ENCODE data around the gene ACTMAP.

- TF ChIP-seq CTCF (IDR thresholded peaks at IDR 0.05 in 2 of 3, conservative IDR thresholded peaks at IDR 0.05 in 1 of 3; ENCODE audit: borderline replicate concordance in 1 of 3, insufficient read depth in 1 of 3, low read depth in 2 of 3, low read length in 2 of 3) (no peak), RAD21 (IDR thresholded peaks at IDR 0.05; ENCODE audit: low read depth) (no peak), POLR2A (IDR thresholded peaks at IDR 0.05; ENCODE audit: borderline replicate concordance, extremely low read depth, insufficient read depth, insufficient read length) (no peak), ZFX (IDR thresholded peaks at IDR 0.05) (no peak), POLR2AphosphoS5 (IDR thresholded peaks at IDR 0.05; ENCODE audit: low read depth, low read length) (no peak), MAX (IDR thresholded peaks at IDR 0.05) (no peak)
- TF ChIP-seq, protein P1, sequence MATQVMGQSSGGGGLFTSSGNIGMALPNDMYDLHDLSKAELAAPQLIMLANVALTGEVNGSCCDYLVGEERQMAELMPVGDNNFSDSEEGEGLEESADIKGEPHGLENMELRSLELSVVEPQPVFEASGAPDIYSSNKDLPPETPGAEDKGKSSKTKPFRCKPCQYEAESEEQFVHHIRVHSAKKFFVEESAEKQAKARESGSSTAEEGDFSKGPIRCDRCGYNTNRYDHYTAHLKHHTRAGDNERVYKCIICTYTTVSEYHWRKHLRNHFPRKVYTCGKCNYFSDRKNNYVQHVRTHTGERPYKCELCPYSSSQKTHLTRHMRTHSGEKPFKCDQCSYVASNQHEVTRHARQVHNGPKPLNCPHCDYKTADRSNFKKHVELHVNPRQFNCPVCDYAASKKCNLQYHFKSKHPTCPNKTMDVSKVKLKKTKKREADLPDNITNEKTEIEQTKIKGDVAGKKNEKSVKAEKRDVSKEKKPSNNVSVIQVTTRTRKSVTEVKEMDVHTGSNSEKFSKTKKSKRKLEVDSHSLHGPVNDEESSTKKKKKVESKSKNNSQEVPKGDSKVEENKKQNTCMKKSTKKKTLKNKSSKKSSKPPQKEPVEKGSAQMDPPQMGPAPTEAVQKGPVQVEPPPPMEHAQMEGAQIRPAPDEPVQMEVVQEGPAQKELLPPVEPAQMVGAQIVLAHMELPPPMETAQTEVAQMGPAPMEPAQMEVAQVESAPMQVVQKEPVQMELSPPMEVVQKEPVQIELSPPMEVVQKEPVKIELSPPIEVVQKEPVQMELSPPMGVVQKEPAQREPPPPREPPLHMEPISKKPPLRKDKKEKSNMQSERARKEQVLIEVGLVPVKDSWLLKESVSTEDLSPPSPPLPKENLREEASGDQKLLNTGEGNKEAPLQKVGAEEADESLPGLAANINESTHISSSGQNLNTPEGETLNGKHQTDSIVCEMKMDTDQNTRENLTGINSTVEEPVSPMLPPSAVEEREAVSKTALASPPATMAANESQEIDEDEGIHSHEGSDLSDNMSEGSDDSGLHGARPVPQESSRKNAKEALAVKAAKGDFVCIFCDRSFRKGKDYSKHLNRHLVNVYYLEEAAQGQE (IDR thresholded peaks at IDR 0.05; ENCODE audit: low read depth) = no peak
Observed at GRCh38 chr19:40739871-40740703, 10.2 kb downstream of the ACTMAP start.
